Activated T-cell treated with anti-CD3 and anti-CD28 coated beads, Interleukin-2, amount 50 U/mL, for 48 hours (primary cell): ENCODE results near the gene TROAP.
A peak's percentile ranks its signal among the peaks of the same experiment; 100 is the strongest.

Source experiments
- DNase-seq, 2 experiments: peaks; one replicate each; pipeline ENCODE4 v3.0.0-alpha.2; 2020

The TROAP gene

GRCh38 chr12:49344486-49345050 lies 21.5 kb downstream of the TROAP start:
- DNase-seq, result no peak

DNA sequence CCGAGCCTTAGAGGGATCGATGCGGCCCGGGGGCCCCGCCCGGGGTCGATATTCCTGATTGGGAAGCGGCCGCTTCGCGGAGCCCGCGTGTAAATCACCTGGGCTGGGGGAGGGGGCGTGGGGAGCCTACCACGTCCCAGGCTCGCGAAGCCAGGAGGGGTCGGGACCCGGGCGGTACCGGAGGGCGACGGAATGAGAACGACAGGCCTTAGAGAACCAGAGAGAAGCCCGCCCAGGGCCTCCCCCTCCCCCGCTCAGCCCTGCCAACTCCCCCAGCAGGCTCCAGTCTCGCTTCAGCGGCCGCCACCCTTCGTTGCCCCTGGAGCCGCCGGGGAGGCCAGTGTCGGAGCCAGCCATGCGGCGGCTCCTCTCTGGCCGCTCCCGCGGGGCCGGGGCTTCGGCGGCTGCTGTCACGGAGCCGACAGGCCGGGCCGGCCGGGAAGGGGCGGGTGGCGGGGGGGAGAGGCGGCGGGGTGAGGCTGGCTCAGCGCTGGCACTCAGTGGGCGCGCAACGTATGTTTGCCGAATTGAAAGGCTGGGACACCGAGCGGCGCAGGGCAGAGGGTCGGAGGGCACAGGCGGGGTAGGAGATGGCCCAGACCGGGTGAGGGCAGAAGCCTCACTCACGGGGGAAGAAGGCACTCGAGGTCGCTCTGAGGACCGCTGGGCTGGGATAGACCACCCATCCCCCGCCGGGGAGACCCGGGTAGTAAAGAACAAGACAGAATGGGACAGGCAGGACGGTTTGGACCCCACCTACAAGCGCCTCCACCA lies 22.2 kb downstream of the TROAP start:
- peak; percentile 42 to 49 for DNase-seq

DNA sequence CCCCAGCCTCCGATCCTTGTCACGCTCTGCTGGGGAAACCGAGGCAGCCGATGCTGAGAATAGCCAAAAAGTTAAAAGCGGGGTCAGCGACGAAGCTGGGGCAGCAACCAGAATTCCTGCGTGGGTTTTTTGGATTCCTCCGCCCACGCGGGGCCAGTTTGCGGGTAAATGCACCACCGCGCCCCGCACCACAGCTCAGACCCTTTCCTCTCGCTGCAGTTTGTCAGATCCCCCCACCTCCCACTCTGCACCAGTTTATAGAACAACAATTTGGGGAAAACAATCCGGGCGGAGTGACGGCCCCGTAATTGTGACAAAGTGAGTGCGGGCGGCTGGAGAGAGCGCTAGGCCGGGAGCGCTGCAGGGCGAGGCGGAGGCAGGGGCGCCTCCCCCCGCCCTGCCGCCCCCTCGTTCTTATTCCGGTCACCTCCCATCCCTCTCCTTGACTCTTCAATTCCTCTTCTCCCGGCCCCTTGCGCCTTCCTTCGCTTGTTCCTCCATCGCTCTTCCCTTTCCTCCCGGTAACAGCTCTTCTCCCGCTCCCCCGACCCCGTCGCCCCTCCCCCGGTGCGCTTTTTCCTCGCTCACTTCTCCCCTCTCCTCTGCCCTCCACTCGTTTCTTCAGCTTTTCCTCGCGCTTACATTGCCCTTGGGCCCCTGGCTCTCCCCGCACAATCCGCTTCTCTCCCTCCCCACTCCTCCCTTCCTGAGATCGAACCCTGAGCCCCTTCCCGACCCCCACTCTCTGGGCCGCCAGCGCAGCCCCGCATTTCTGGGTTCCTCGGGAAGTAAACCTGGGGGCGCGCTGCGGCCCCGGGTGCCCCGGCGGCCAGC lies 23.0 kb downstream of the TROAP start:
- no peak for DNase-seq

DNA sequence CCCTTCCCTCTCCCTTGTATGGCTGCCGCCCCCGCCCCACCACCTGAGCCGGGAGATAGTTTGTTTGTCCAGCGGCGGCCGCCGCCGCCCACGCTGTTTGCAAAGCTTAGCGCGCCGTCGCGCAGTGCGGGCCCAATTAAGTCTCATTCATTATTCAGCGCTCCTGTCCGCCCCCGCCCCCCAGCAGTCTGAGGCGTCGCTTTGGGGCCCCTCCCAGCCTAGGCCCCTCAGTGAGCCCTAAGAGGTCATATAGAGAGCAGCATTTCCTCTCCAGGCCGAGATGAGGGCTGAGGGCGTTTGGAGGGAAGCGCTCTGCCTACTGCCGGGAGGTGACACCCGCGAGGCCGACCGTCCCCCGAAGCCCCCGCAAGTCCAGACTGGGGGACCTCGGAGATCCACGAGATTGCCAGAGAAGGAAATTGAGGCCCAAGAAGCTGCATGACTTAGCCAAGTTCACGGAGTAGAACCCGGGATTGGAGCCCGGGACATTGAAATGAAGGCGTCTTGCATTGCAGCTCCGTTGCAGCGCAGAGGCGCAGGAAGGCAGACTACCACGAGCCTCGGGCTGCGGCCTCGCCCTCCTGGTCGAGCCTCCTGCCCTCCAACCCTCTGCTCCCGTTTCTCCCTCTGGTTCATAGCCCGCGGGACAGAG lies 23.7 kb downstream of the TROAP start, which contains the start of gene DNAJC22:
Gene DNAJC22 (plus strand): TSS at position 230 of the 652 bp plus-strand sequence. CDS start 1,985 bp downstream, outside the sequence.
- peak; percentile 64 to 69 for DNase-seq

- DNase-seq, result peak; percentile 87 to 88
Observed at GRCh38 chr12:49347311-49348193, 24.5 kb downstream of the TROAP start.

GRCh38 chr12:49348781-49349180 lies 25.7 kb downstream of the TROAP start:
- DNase-seq, result no peak

- DNase-seq, result no peak
Observed at GRCh38 chr12:49349266-49349665, 26.2 kb downstream of the TROAP start.

DNA sequence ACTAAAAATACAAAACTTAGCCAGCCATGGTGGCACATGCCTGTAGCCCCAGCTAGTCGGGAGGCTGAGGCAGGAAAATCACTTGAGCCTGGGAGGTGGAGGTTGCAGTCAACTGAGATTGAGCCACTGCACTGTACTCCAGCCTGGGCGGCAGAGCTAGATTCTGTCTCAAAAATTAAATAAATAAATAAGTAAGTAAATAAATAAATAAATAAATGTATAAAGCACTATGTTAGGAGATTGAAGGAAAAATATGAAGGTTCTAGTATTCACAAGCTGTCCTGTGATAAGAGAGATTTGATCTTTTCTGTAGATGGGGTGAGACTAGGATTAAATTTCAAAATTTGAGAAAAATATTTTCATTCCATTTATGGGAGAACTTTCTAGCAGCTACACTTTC lies 29.3 kb downstream of the TROAP start:
- no peak for DNase-seq

GRCh38 chr12:49355913-49356312 lies 32.9 kb downstream of the TROAP start:
- DNase-seq, result no peak

GRCh38 chr12:49357103-49357678 lies 34.1 kb downstream of the TROAP start:
- no peak for DNase-seq

DNA sequence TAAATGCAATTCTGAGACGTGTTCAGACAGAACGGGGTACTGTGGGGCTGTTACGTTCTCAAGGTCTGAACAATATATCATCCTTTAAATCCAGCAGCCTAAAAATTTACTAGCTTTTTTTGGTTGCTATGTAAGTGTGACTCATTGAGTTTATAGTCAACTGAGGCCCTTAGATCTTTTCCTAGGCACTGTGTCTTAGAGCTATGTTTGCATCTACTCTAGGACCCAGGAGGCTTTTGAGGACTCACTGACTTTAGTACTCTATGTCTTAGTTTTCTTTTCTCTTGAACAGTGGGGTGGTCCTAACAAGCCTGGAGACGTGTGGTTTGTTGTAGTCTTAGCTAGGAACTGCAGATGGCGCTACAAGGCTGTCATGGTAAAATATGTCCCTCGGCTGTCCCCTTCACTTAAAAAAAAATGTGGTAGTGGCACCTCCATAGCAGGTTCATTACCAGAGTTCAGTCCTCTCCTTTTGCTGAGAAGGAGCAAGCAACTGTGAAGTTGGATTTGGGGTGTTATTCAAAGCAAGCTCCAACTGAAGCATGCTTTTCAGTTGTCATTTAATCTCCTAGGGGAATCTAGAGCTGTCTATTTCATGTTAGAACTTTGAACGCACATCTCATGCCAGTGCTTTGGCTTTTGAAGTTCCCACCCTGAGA lies 35.6 kb downstream of the TROAP start:
- peak; percentile 56 to 69 for DNase-seq

DNA sequence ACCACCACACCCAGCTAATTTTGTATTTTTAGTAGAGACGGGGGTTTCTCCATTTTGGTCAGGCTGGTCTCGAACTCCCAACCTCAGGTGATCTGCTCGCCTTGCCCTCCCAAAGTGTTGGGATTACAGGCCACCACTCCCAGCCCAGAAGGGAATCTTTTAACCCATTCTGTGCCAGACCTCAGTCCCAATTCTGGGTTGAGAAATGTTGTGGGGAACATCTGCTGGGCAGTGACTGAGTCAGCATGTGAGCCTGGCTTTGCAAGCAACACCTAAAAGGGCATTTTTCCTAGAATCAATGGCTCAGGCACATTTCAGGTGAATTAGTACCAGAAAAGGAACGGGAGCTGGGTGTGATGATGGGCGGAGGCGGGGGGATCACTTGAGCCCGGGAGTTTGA lies 36.6 kb downstream of the TROAP start:
- no peak for DNase-seq

GRCh38 chr12:49362077-49362476 lies 39.0 kb downstream of the TROAP start:
- DNase-seq, result no peak

DNA sequence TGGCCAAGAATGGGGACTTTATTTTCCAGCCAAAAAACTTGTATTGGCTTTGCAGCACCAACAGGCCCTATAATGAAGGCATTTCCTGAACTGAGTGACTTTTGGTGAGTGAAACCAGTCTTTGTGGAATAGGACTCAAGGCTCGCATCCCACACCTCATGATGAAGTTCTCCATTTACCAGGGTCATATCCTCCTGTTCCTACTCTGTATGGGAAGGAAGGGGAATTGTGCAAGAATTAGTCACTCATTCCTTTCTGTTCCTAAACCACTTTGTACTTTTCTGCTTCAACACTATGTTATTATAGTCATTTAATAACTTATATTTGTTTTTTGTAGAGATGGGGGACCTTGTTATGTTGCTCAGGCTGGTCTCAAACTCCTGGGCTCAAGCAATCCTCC lies 41.9 kb downstream of the TROAP start:
- no peak for DNase-seq

- no peak for DNase-seq
Observed at GRCh38 chr12:49365542-49365941, 42.5 kb downstream of the TROAP start.

DNA sequence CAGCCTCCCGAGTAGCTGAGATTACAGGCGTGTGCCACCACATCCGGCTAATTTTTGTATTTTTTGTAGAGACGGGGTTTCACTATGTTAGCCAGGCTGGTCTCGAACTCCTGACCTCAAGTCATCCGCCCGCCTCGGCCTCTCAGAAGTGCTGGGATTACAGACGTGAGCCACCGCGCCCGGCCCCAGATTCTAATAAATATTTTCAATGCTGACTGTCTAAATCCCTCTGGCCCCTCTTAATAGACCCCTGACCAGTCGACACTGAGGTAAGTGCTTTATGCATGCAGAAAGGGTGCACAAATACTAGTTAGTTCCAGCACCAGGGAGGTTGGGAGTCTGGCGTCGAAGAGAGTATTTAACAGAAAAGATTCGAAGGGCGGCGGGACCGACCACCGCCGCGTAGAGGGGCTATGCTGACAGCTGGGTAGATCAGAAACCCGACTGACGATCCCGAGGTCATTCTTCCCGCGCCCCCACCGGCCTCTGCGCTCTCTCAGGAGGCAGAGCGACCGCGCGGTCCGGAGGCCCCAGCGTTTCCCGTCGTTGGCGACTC lies 43.1 kb downstream of the TROAP start:
- no peak for DNase-seq

DNA sequence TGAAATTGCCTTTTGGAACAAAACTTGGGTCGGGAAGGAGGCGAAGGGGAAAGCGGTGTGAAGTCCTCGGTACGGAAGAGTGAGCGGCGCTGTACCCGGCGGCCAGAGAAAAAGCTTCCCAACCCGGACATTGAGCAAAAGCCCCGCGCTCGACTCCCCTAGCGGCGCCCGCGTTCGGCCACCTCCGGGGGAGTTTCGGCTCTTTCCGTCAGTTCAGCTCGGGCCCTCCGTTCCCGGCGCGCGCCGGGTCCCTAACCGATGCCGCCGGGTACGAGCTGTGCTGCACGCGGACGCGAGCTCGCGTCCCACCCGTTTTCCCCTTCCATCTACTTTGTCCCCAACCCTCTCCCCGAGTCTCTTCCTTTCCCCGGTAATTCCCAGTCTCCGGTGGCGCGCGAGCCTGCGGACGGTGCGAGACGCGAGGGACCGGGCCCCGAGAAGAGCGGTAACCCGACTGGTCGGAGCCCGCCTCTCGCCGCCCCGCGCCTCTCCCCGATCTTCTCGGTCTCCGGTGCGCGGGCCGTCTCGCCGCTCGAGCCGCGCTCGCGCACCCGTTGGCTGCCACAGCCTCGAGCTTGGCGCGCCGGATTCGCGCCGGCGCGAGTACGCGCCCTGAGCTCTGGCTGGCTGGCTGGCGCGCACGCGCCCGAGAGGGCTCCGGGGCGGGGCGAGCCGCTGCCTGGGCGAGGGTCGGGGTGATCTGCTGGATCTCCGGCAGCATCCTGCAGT lies 43.8 kb downstream of the TROAP start:
- peak; percentile 93 to 96 for DNase-seq

- DNase-seq, result no peak
Observed at GRCh38 chr12:49367381-49368239, 44.6 kb downstream of the TROAP start, which contains the start of gene SPATS2. Gene SPATS2 (plus strand): TSS chr12:49367462. CDS start chr12:49461013, 93,551 bp downstream.

DNA sequence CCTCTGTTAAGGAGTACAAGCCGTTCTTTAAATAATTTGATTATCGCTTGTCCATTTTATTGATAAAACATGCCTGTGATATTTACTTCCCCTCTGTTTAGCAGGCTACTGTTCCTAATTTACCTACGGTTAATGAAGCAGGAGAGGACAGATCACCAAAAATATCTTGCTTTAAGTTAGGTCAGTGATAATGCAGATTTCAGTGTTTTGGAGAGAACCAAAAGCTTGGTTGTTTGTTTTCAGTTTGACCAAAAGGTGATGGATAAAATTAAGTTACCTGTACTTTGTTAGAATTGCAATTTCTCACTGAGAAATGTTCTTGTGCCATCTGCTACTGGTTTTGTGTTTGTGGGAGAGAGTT lies 45.2 kb downstream of the TROAP start:
- no peak for DNase-seq
